ENCODE results near the gene DEXI.

DEXI gene

GRCh38 chr16:10916534-10916933 is 25.7 kb downstream of the DEXI start:
- TF ChIP-seq SIN3A (IDR thresholded peaks at IDR 0.05; ENCODE audit: borderline replicate concordance, insufficient read depth, low read length) (no peak), TAF1 (IDR thresholded peaks at IDR 0.05; ENCODE audit: borderline replicate concordance, insufficient read depth, low read length) (no peak), REST (IDR thresholded peaks at IDR 0.05; ENCODE audit: insufficient read depth in 1 of 2, low read depth in 2 of 2, low read length in 2 of 2) (no peak), POLR2AphosphoS5 (IDR thresholded peaks at IDR 0.05; ENCODE audit: low read depth, low read length) (no peak), FOXP2 (optimal IDR thresholded peaks at IDR 0.05; ENCODE audit: borderline replicate concordance, extremely low read depth, extremely low read length, insufficient read depth) (no peak)

GRCh38 chr16:10911267-10911666 is 31.0 kb downstream of the DEXI start:
- no peak for TF ChIP-seq FOXP2 (optimal IDR thresholded peaks at IDR 0.05; ENCODE audit: borderline replicate concordance, extremely low read depth, extremely low read length, insufficient read depth)
- no peak for TF ChIP-seq TAF1 (IDR thresholded peaks at IDR 0.05; ENCODE audit: borderline replicate concordance, insufficient read depth, low read length)
- TF ChIP-seq SIN3A (IDR thresholded peaks at IDR 0.05; ENCODE audit: borderline replicate concordance, insufficient read depth, low read length), result no peak
- no peak for TF ChIP-seq POLR2AphosphoS5 (IDR thresholded peaks at IDR 0.05; ENCODE audit: low read depth, low read length)
- no peak for TF ChIP-seq REST (IDR thresholded peaks at IDR 0.05; ENCODE audit: insufficient read depth in 1 of 2, low read depth in 2 of 2, low read length in 2 of 2)

GRCh38 chr16:10907757-10908045 is 34.6 kb downstream of the DEXI start:
- TF ChIP-seq TAF1 (IDR thresholded peaks at IDR 0.05; ENCODE audit: borderline replicate concordance, insufficient read depth, low read length) (no peak), REST (IDR thresholded peaks at IDR 0.05; ENCODE audit: insufficient read depth in 1 of 2, low read depth in 2 of 2, low read length in 2 of 2) (no peak), SIN3A (IDR thresholded peaks at IDR 0.05; ENCODE audit: borderline replicate concordance, insufficient read depth, low read length) (no peak), POLR2AphosphoS5 (IDR thresholded peaks at IDR 0.05; ENCODE audit: low read depth, low read length) (no peak), FOXP2 (optimal IDR thresholded peaks at IDR 0.05; ENCODE audit: borderline replicate concordance, extremely low read depth, extremely low read length, insufficient read depth) (no peak)

- no peak for TF ChIP-seq TAF1 (IDR thresholded peaks at IDR 0.05; ENCODE audit: borderline replicate concordance, insufficient read depth, low read length)
- no peak for TF ChIP-seq REST (IDR thresholded peaks at IDR 0.05; ENCODE audit: insufficient read depth in 1 of 2, low read depth in 2 of 2, low read length in 2 of 2)
- no peak for TF ChIP-seq SIN3A (IDR thresholded peaks at IDR 0.05; ENCODE audit: borderline replicate concordance, insufficient read depth, low read length)
- TF ChIP-seq FOXP2 (optimal IDR thresholded peaks at IDR 0.05; ENCODE audit: borderline replicate concordance, extremely low read depth, extremely low read length, insufficient read depth), result no peak
- no peak for TF ChIP-seq POLR2AphosphoS5 (IDR thresholded peaks at IDR 0.05; ENCODE audit: low read depth, low read length)
These were observed 35.1 kb downstream of the DEXI start for GRCh38 chr16:10906914-10907756.

Data from PFSK-1 (cell line).